K562 (cell line): ENCODE measurements around the gene ANXA1. TPM values are rescaled to one million over a fixed set of nuclear protein-coding genes. Genes with fewer than 3 reads are reported as not detected.

Experiments used
- ATAC-seq: fragments of 200-7000 bp; cut with Tn5 transposase; 3 replicates; pipeline ENCODE4 v1.9.1; 2020; ENCODE audit warnings: moderate library complexity
- BruUV-seq: library from RNA; stranded (reverse); fragments of 400-500 nt; replicated peaks from 2 replicates; lab custom pipeline; 2021; lab: Mats Ljungman, UMichigan
- CTCF ChIA-PET: fragments of 300-600 bp; formaldehyde crosslinking; extraction: SDS; loops from one replicate; lab custom pipeline; 2021; ENCODE audit warnings: low intra/inter-chr PET ratio; lab: Yijun Ruan, JAX
- POLR2A ChIA-PET: fragments of 300-600, 350-650 bp; sonication (Branson Sonifier 250); formaldehyde crosslinking; extraction: SDS; loops from one replicate; lab custom pipeline; 2021; ENCODE audit warnings: antibody characterized with exemption, inconsistent platforms; lab: Yijun Ruan, JAX
- DNase-seq, 4 experiments: peaks; one replicate each; pipeline versions ENCODE4 v3.0.0 to v3.0.0-alpha.2; 2011 to 2018; ENCODE audit warnings: low spot score in 3 of 4, mixed read lengths in 3 of 4; ENCODE audit errors: extremely low read depth in 1 of 4
- FAIRE-seq: peaks from 2 replicates; lab custom pipeline; 2011; peaks lifted over from hg19 to GRCh38; lab: Jason Lieb, UNC
- H2AFZ ChIP-seq: 2 replicates; pipeline ENCODE4 v1.6.0; 2011; ENCODE audit warnings: low read depth, low read length, control low read depth, inconsistent platforms
- H3K27ac ChIP-seq: fragments of 200-600 bp; 3 replicates; pipeline ENCODE4 v1.8.0; 2011; ENCODE audit warnings: low read depth, mild to moderate bottlenecking, control low read depth, inconsistent platforms, low read length, moderate library complexity, mixed read lengths; ENCODE audit errors: extremely low read depth
- H3K27me3 ChIP-seq, 2 experiments: fragments of 300-600 bp in 1 of 2; 2 replicates in 1 of 2; 3 replicates in 1 of 2; pipeline versions ENCODE4 v1.6.0 to v1.8.0; 2011; ENCODE audit warnings: inconsistent platforms in 2 of 2, low read length in 2 of 2, mild to moderate bottlenecking in 1 of 2, mixed read lengths in 1 of 2, moderate library complexity in 1 of 2; ENCODE audit not compliant: control insufficient read depth in 2 of 2, insufficient read depth in 2 of 2
- H3K36me3 ChIP-seq: fragments of 300-600 bp; 3 replicates; pipeline ENCODE4 v1.8.0; 2011; ENCODE audit warnings: mild to moderate bottlenecking, low read length, inconsistent platforms; ENCODE audit not compliant: control insufficient read depth, insufficient read depth
- H3K4me1 ChIP-seq, 2 experiments: fragments of 200-600 bp in 1 of 2; replicated peaks in 1 of 2; 2 replicates in 1 of 2; 3 replicates in 1 of 2; pipeline versions ENCODE4 v1.5.1 to v1.8.0; 2011; ENCODE audit warnings: inconsistent platforms in 2 of 2, low read length in 2 of 2, mild to moderate bottlenecking in 1 of 2, mixed read lengths in 1 of 2, moderate library complexity in 1 of 2; ENCODE audit not compliant: control insufficient read depth in 2 of 2, insufficient read depth in 2 of 2
- H3K4me2 ChIP-seq: 2 replicates; pipeline ENCODE4 v1.6.1; 2011; ENCODE audit warnings: low read length, control low read depth, inconsistent platforms, mixed read lengths; ENCODE audit not compliant: insufficient read depth
- H3K4me3 ChIP-seq: fragments of 200-600 bp; sonication (generic), shearing (Covaris generic); 2 replicates; pipeline ENCODE4 v1.5.1; 2016; ENCODE audit warnings: control low read depth, inconsistent platforms
- H3K79me2 ChIP-seq: fragments of 200-600 bp; 3 replicates; pipeline ENCODE4 v1.8.0; 2011; ENCODE audit warnings: low read length, inconsistent platforms; ENCODE audit not compliant: control insufficient read depth, insufficient read depth
- H3K9ac ChIP-seq, 2 experiments: 2 replicates each; pipeline versions ENCODE4 v1.6.0 to v1.6.1; 2011; ENCODE audit warnings: low read depth in 2 of 2, low read length in 2 of 2, control low read depth in 1 of 2, inconsistent platforms in 1 of 2, mild to moderate bottlenecking in 1 of 2, mixed read lengths in 1 of 2; ENCODE audit not compliant: insufficient read depth in 1 of 2
- H3K9me1 ChIP-seq: one replicate; pipeline ENCODE4 v1.6.0; 2011; ENCODE audit warnings: inconsistent platforms, mild to moderate bottlenecking, low read length, moderate library complexity; ENCODE audit not compliant: control insufficient read depth, insufficient read depth
- H3K9me3 ChIP-seq: replicated peaks from 2 replicates; pipeline ENCODE4 v1.5.1; 2011; ENCODE audit warnings: low read depth, low read length, inconsistent platforms; ENCODE audit not compliant: control insufficient read depth, insufficient read depth
- H4K20me1 ChIP-seq: replicated peaks from 2 replicates; pipeline ENCODE4 v1.6.1; 2011; ENCODE audit warnings: low read length, inconsistent platforms, mixed read lengths; ENCODE audit not compliant: control insufficient read depth, insufficient read depth
- CSDE1 ChIP-seq, 2 experiments: fragments of 450-650 bp; IDR thresholded peaks; 2 replicates each; pipeline ENCODE4 v1.6.1; 2016; ENCODE audit warnings: mild to moderate bottlenecking in 1 of 2
- ETV5 ChIP-seq: sonication (generic); formaldehyde crosslinking; IDR thresholded peaks from 2 replicates; pipeline ENCODE4 v1.4.0; 2020; ENCODE audit warnings: low read depth, mild to moderate bottlenecking, missing genetic modification reagents
- FOXA1 ChIP-seq: fragments of 450-650 bp; IDR thresholded peaks from 2 replicates; pipeline ENCODE4 v1.6.1; 2016; ENCODE audit warnings: mild to moderate bottlenecking, borderline replicate concordance
- HMG20B ChIP-seq: fragments of 250-450 bp; sonication (Bioruptor Pico); IDR thresholded peaks from 2 replicates; pipeline ENCODE4 v1.5.0; 2021; ENCODE audit warnings: mild to moderate bottlenecking
- MAFK ChIP-seq: IDR thresholded peaks from 2 replicates; pipeline ENCODE4 v1.6.1; 2011; ENCODE audit warnings: low read length, improper control_type of control experiment
- PHB ChIP-seq: fragments of 250-450 bp; sonication (Bioruptor Pico); IDR thresholded peaks from 2 replicates; pipeline ENCODE4 v1.5.0; 2021
- PTBP1 ChIP-seq: fragments of 200-400 bp; formaldehyde crosslinking; IDR thresholded peaks from 2 replicates; pipeline ENCODE4 v1.6.1; 2017; ENCODE audit warnings: low read depth, low read length
- TFE3 ChIP-seq: fragments of 450-650 bp; formaldehyde crosslinking; IDR thresholded peaks from 2 replicates; pipeline ENCODE4 v1.4.0; 2020; ENCODE audit warnings: mild to moderate bottlenecking, mixed read lengths
- ZBTB17 ChIP-seq: fragments of 450-650 bp; formaldehyde crosslinking; IDR thresholded peaks from 2 replicates; pipeline ENCODE4 v1.4.0; 2020; ENCODE audit warnings: mild to moderate bottlenecking
- ZNF165 ChIP-seq: fragments of 250-450 bp; sonication (Bioruptor Pico); IDR thresholded peaks from 2 replicates; pipeline ENCODE4 v1.4.0; 2020; ENCODE audit warnings: borderline replicate concordance
- ZNF384 ChIP-seq: IDR thresholded peaks from 2 replicates; pipeline ENCODE4 v1.6.1; 2012; ENCODE audit warnings: low read depth, low read length, improper control_type of control experiment
- WGBS: fragments of 100-300 bp; shearing (Covaris generic); methylation state at CpG from one replicate; pipeline ENCODE4 v1.1.6; 2016; ENCODE audit warnings: low coverage, mixed read lengths; ENCODE audit not compliant: insufficient coverage; ENCODE audit errors: missing lambda C conversion rate; 5-methylcytosine and 5-hydroxymethylcytosine counted together
- in situ Hi-C: fragments of 300-500 bp; cut with MboI; formaldehyde crosslinking; loops from 4 replicates; pipeline ENCODE4 v1.15.0; 2018; ENCODE audit warnings: inconsistent platforms, mixed read lengths
- intact Hi-C: fragments of 100-400 bp; cut with micrococcal nuclease; formaldehyde crosslinking; loops from 2 replicates; pipeline ENCODE4 v1.14.2; 2022
- polyA plus RNA-seq, 8 experiments: library from polyadenylated mRNA; depleted of rRNA in 4 of 8; stranded (reverse) in 5 of 8; unstranded in 3 of 8; fragments of >200 nt; fragmentation: Nextera tagmentation in 2 of 8; fragmentation: Illumina TruSeq in 1 of 8; extraction: Ambion mirVana in 2 of 8; extraction: Trizol in 1 of 8; gene quantifications; 2 replicates each; pipeline versions ENCODE4 v1.2.1 to v1.2.3, GENCODE V29; 2011 to 2014; ENCODE audit warnings: inconsistent platforms in 1 of 8, missing spikeins in 1 of 8
- total RNA-seq, 7 experiments: library from RNA; depleted of rRNA in 6 of 7; stranded (reverse); fragments of >200 nt in 6 of 7; fragmentation: Illumina TruSeq in 2 of 7; extraction: Trizol in 2 of 7; gene quantifications; 2 replicates each; pipeline versions ENCODE4 v1.2.1 to v1.2.3, GENCODE V29; 2011 to 2021; ENCODE audit warnings: low replicate concordance in 1 of 7

ANXA1 gene
- total and polyA plus RNA-seq, 9 of the 15 experiments (the other 6 are each of a cell fraction or from before 2014, with no cell fraction given) = 406 to 1,298 (median 620) TPM

DNA sequence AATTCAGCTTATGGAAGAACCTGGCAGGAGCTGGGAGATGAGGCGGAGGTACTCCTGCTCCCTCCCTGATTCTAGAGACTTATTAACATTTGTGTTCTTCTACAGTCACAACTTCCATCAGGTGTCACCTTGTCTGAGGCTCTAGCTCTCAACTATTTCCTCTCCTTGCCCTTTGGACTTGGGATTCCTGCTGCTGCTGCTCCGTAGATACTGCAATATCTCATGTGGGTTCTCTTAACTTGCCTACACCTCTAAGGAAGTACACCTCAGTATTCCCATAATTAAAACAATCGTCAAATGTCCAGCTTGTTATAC lies 21.2 kb downstream of the ANXA1 start:
- Histone ChIP-seq H3K9ac (no peak overlapping the region), H3K4me3 (no peak overlapping the region), H3K9me1 (no peaks in the 10 kb centered on the region), H2AFZ (no peak overlapping the region), H4K20me1 (no peaks in the 10 kb centered on the region), H3K36me3 (peaks cover 26% of the 10 kb centered on the region; the same call in 2 of the 3 replicates), H3K4me1 (no peaks in the 10 kb centered on the region), H3K27ac (no peak overlapping the region), H3K9me3 (no peaks in the 10 kb centered on the region), H3K79me2 (no peaks in the 10 kb centered on the region), H3K4me2 (no peak overlapping the region), H3K27me3 (no peaks in the 10 kb centered on the region)
- no TSS peak for BruUV-seq
- WGBS = 48% methylated on average over 3 of the region's 3 CpGs
- in situ Hi-C loops = loop anchor here (5.0 kb wide), 1 partner anchor 306 kb away; no protein-coding TSS in a partner anchor
- peak; percentile 10 for ATAC-seq
- DNase-seq = no peak
- CTCF ChIA-PET = no interaction called here
- TF ChIP-seq PHB (CRISPR knock-in tag) (no peak), ZNF165 (CRISPR knock-in tag) (no peak)
- POLR2A ChIA-PET = interaction anchor here (0.8 to 1.2 kb wide), 2 partner anchors 20 to 301 kb away, joined by 3 read pairs; no protein-coding TSS in a partner anchor
- FAIRE-seq = no peak
- intact Hi-C loops = no loop called here

DNA sequence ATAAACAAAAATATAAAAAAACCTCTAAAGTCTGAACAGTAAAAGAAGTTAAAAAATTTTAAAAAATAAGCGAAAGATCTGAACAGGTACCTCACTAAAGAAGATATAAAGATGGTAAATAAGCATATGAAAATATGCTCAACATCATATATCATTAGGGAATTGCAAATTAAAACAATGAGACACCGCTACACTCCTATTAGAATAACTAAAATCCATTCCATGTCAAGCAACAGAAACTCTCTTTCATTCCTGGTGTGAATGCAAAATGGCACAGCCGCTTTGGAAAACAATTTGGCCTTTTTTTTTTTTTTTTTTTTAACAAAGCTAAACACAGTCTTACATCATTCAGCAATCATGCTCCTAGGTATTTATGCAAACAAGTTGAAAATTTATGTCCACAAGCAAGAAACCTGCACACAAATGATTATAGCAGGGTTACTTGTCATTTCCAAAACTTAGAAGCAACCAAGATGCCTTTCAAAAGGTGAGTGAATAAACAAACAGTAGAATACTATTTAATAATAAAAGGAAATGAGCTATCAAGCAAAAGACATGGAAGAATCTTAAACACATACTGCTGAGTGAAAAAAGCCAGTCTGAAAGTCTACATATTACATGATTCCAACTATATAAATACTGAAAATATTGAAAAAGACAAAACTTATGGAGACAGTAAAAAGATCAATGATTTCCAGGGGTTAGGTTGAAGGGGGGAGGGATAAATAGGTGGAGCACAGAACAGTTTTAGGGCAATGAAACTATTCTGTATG lies 22.1 kb downstream of the ANXA1 start:
- intact Hi-C loops (no loop called here), in situ Hi-C loops (loop anchor here (5.0 kb wide), 1 partner anchor 306 kb away; no protein-coding TSS in a partner anchor)
- no peak overlapping the region for H3K9ac ChIP-seq
- no peak for TF ChIP-seq CSDE1 (IDR thresholded peaks at IDR 0.05)
- no peak for TF ChIP-seq FOXA1
- no peak for TF ChIP-seq ETV5
- TF ChIP-seq TFE3 (CRISPR knock-in tag) = no peak
- peak; percentile 59; the same call in 1 of the 2 replicates for TF ChIP-seq ZNF384
- no peak for TF ChIP-seq HMG20B
- TF ChIP-seq ZBTB17 (CRISPR knock-in tag) = no peak
- TF ChIP-seq MAFK = no peak
- TF ChIP-seq PTBP1 = no peak
- no peak overlapping the region for H3K4me2 ChIP-seq
- no peak overlapping the region for H3K27ac ChIP-seq
- FAIRE-seq (no peak), DNase-seq (no peak), ATAC-seq (no peak)
- BruUV-seq = no TSS peak
- no peak overlapping the region for H3K4me3 ChIP-seq
- H2AFZ ChIP-seq = no peak overlapping the region
- H3K27me3 ChIP-seq = no peaks in the 10 kb centered on the region
- no peaks in the 10 kb centered on the region for H3K9me1 ChIP-seq
- no peaks in the 10 kb centered on the region for H3K4me1 ChIP-seq
- H3K9me3 ChIP-seq = no peaks in the 10 kb centered on the region
- CTCF ChIA-PET = no interaction called here
- POLR2A ChIA-PET = interaction anchor here (0.6 to 1.2 kb wide), 2 partner anchors 72 to 302 kb away, joined by 3 read pairs; no protein-coding TSS in a partner anchor
- H3K36me3 ChIP-seq = peaks cover 17% of the 10 kb centered on the region; the same call in 1 of the 3 replicates
- WGBS = 51% methylated on average over 2 of the region's 3 CpGs
- H4K20me1 ChIP-seq = no peaks in the 10 kb centered on the region
- no peaks in the 10 kb centered on the region for H3K79me2 ChIP-seq
